Activated naive CD4-positive, alpha-beta T cell treated with anti-CD3 and anti-CD28 coated beads, Interleukin-2, amount 10 ng/mL, durations not matched to agents 7 days and 5 days (primary cell): Measurements from ENCODE around the gene OXTR.
A peak's percentile ranks its signal among the peaks of the same experiment; 100 is the strongest.

ENCODE experiments used
- CTCF ChIA-PET: fragments of 350-600 bp; sonication (Branson Sonifier 250); formaldehyde crosslinking; loops from one replicate; lab custom pipeline; 2021; ENCODE audit warnings: antibody characterized with exemption; lab: Charles Lee
- DNase-seq: peaks from one replicate; pipeline ENCODE4 v3.0.0-alpha.2; 2020
- H3K27ac Mint-ChIP-seq: one replicate; pipeline ENCODE4 v1.8.0; 2021; ENCODE audit warnings: mild to moderate bottlenecking, moderate library complexity, mixed read lengths
- H3K27me3 Mint-ChIP-seq: one replicate; pipeline ENCODE4 v1.8.0; 2021; ENCODE audit warnings: mild to moderate bottlenecking, mixed read lengths
- H3K36me3 Mint-ChIP-seq: one replicate; pipeline ENCODE4 v1.8.0; 2021; ENCODE audit warnings: mixed read lengths
- H3K4me1 Mint-ChIP-seq: one replicate; pipeline ENCODE4 v1.8.0; 2021; ENCODE audit warnings: mixed read lengths
- H3K4me3 Mint-ChIP-seq: one replicate; pipeline ENCODE4 v1.8.0; 2021; ENCODE audit warnings: mild to moderate bottlenecking, moderate library complexity, mixed read lengths
- H3K9me3 Mint-ChIP-seq: one replicate; pipeline ENCODE4 v1.8.0; 2021; ENCODE audit warnings: mixed read lengths

The OXTR gene

GRCh38 chr3:8769088-8769822 is at the start of gene OXTR:
Gene OXTR (minus strand): TSS chr3:8769613. CDS start chr3:8768187, 1,426 bp downstream.
- CTCF ChIA-PET: interaction anchor here (0.8 to 1.4 kb wide), 14 partner anchors 9 to 535 kb away, joined by 3 to 11 read pairs (median 3); no protein-coding TSS in a partner anchor
- Mint-ChIP-seq H3K27me3 (peaks cover 57% of the 10 kb centered on the region), H3K27ac (no peak within 1 kb of the TSS), H3K4me3 (peak within 1 kb of the TSS; percentile 11), H3K36me3 (no peaks in the 10 kb centered on the region), H3K4me1 (peaks cover 14% of the 10 kb centered on the region), H3K9me3 (no peaks in the 10 kb centered on the region)
- peak; percentile 65 for DNase-seq

GRCh38 chr3:8817486-8817885 is 48.1 kb upstream of the OXTR start:
- CTCF ChIA-PET: no interaction called here
- H3K9me3 Mint-ChIP-seq: peaks cover 13% of the 10 kb centered on the region
- DNase-seq: no peak

GRCh38 chr3:8816106-8816505 is 46.7 kb upstream of the OXTR start:
- H3K4me1 Mint-ChIP-seq: no peaks in the 10 kb centered on the region
- DNase-seq: no peak
- H3K9me3 Mint-ChIP-seq: peaks cover 9% of the 10 kb centered on the region
- H3K27ac Mint-ChIP-seq: no peak overlapping the region
- H3K4me3 Mint-ChIP-seq: no peak overlapping the region
- H3K36me3 Mint-ChIP-seq: no peaks in the 10 kb centered on the region
- H3K27me3 Mint-ChIP-seq: no peaks in the 10 kb centered on the region
- CTCF ChIA-PET: no interaction called here

More at GRCh38 chr3:8817486-8817885, 48.1 kb upstream of the OXTR start:
- Mint-ChIP-seq H3K27ac (no peak overlapping the region), H3K27me3 (no peaks in the 10 kb centered on the region), H3K4me1 (no peaks in the 10 kb centered on the region), H3K4me3 (no peak overlapping the region), H3K36me3 (no peaks in the 10 kb centered on the region)

GRCh38 chr3:8813411-8813810 is 44.0 kb upstream of the OXTR start:
- no peak overlapping the region for H3K27ac Mint-ChIP-seq
- CTCF ChIA-PET: no interaction called here
- H3K36me3 Mint-ChIP-seq: no peaks in the 10 kb centered on the region
- no peaks in the 10 kb centered on the region for H3K4me1 Mint-ChIP-seq
- no peak for DNase-seq
- no peaks in the 10 kb centered on the region for H3K27me3 Mint-ChIP-seq
- H3K4me3 Mint-ChIP-seq: no peak overlapping the region
- no peaks in the 10 kb centered on the region for H3K9me3 Mint-ChIP-seq

- H3K4me3 Mint-ChIP-seq: no peak overlapping the region
- no peaks in the 10 kb centered on the region for H3K36me3 Mint-ChIP-seq
- H3K9me3 Mint-ChIP-seq: no peaks in the 10 kb centered on the region
- no peak for DNase-seq
- no peak overlapping the region for H3K27ac Mint-ChIP-seq
- no peaks in the 10 kb centered on the region for H3K27me3 Mint-ChIP-seq
- H3K4me1 Mint-ChIP-seq: no peaks in the 10 kb centered on the region
- CTCF ChIA-PET: no interaction called here
These were observed 41.1 kb upstream of the OXTR start for GRCh38 chr3:8810561-8810960.

- H3K36me3 Mint-ChIP-seq: no peaks in the 10 kb centered on the region
- no peaks in the 10 kb centered on the region for H3K27me3 Mint-ChIP-seq
- H3K9me3 Mint-ChIP-seq: no peaks in the 10 kb centered on the region
- no peak for DNase-seq
- H3K4me3 Mint-ChIP-seq: no peak overlapping the region
- CTCF ChIA-PET: no interaction called here
- H3K4me1 Mint-ChIP-seq: no peaks in the 10 kb centered on the region
- no peak overlapping the region for H3K27ac Mint-ChIP-seq
These were observed 36.4 kb upstream of the OXTR start for GRCh38 chr3:8805774-8806173.

GRCh38 chr3:8802256-8802655 is 32.8 kb upstream of the OXTR start:
- DNase-seq: no peak
- H3K27ac Mint-ChIP-seq: no peak overlapping the region
- H3K4me1 Mint-ChIP-seq: no peaks in the 10 kb centered on the region
- no peak overlapping the region for H3K4me3 Mint-ChIP-seq
- H3K27me3 Mint-ChIP-seq: no peaks in the 10 kb centered on the region
- CTCF ChIA-PET: no interaction called here
- no peaks in the 10 kb centered on the region for H3K9me3 Mint-ChIP-seq
- H3K36me3 Mint-ChIP-seq: no peaks in the 10 kb centered on the region

- Mint-ChIP-seq H3K9me3 (no peaks in the 10 kb centered on the region), H3K36me3 (no peaks in the 10 kb centered on the region), H3K27ac (no peak overlapping the region), H3K4me3 (no peak overlapping the region), H3K27me3 (no peaks in the 10 kb centered on the region), H3K4me1 (no peaks in the 10 kb centered on the region)
- CTCF ChIA-PET: no interaction called here
- DNase-seq: no peak
These were observed 30.6 kb upstream of the OXTR start for GRCh38 chr3:8800016-8800415.

- Mint-ChIP-seq H3K36me3 (no peaks in the 10 kb centered on the region), H3K4me1 (no peaks in the 10 kb centered on the region), H3K27ac (no peak overlapping the region), H3K9me3 (peaks cover 4% of the 10 kb centered on the region), H3K4me3 (no peak overlapping the region), H3K27me3 (no peaks in the 10 kb centered on the region)
- CTCF ChIA-PET: no interaction called here
- no peak for DNase-seq
These were observed 24.8 kb upstream of the OXTR start for GRCh38 chr3:8794247-8794646.

- DNase-seq: no peak
- Mint-ChIP-seq H3K4me1 (no peaks in the 10 kb centered on the region), H3K9me3 (peaks cover 6% of the 10 kb centered on the region), H3K27ac (no peak overlapping the region), H3K36me3 (no peaks in the 10 kb centered on the region), H3K4me3 (no peak overlapping the region), H3K27me3 (no peaks in the 10 kb centered on the region)
- CTCF ChIA-PET: no interaction called here
These were observed 23.8 kb upstream of the OXTR start for GRCh38 chr3:8793242-8793641.

- CTCF ChIA-PET: no interaction called here
- H3K27ac Mint-ChIP-seq: no peak overlapping the region
- no peaks in the 10 kb centered on the region for H3K4me1 Mint-ChIP-seq
- no peak for DNase-seq
- H3K27me3 Mint-ChIP-seq: no peaks in the 10 kb centered on the region
- H3K9me3 Mint-ChIP-seq: peaks cover 6% of the 10 kb centered on the region
- no peak overlapping the region for H3K4me3 Mint-ChIP-seq
- no peaks in the 10 kb centered on the region for H3K36me3 Mint-ChIP-seq
These were observed 21.1 kb upstream of the OXTR start for GRCh38 chr3:8790529-8790928.

GRCh38 chr3:8784676-8785435 is 15.4 kb upstream of the OXTR start:
- Mint-ChIP-seq H3K4me3 (no peak overlapping the region), H3K36me3 (no peaks in the 10 kb centered on the region), H3K27ac (no peak overlapping the region), H3K4me1 (no peaks in the 10 kb centered on the region), H3K27me3 (no peaks in the 10 kb centered on the region), H3K9me3 (peaks cover 6% of the 10 kb centered on the region)
- DNase-seq: no peak
- CTCF ChIA-PET: no interaction called here

GRCh38 chr3:8780279-8780678 is 10.9 kb upstream of the OXTR start:
- DNase-seq: no peak
- Mint-ChIP-seq H3K27me3 (no peaks in the 10 kb centered on the region), H3K27ac (no peak overlapping the region), H3K36me3 (no peaks in the 10 kb centered on the region), H3K4me3 (no peak overlapping the region), H3K9me3 (no peaks in the 10 kb centered on the region), H3K4me1 (no peaks in the 10 kb centered on the region)
- CTCF ChIA-PET: interaction anchor here (3.1 kb wide), 1 partner anchor 11 kb away, joined by 11 read pairs; the partner anchor contains the start of gene OXTR

- CTCF ChIA-PET: interaction anchor here (3.1 kb wide), 1 partner anchor 9 kb away, joined by 11 read pairs; the partner anchor contains the start of gene OXTR
- H3K9me3 Mint-ChIP-seq: no peaks in the 10 kb centered on the region
- H3K4me3 Mint-ChIP-seq: no peak overlapping the region
These were observed 9.1 kb upstream of the OXTR start for GRCh38 chr3:8778475-8778874.

GRCh38 chr3:8777978-8778267 is 8.5 kb upstream of the OXTR start:
- DNase-seq: no peak
- no peaks in the 10 kb centered on the region for H3K36me3 Mint-ChIP-seq
- no peak overlapping the region for H3K4me3 Mint-ChIP-seq
- no peaks in the 10 kb centered on the region for H3K27me3 Mint-ChIP-seq
- H3K4me1 Mint-ChIP-seq: no peaks in the 10 kb centered on the region
- H3K9me3 Mint-ChIP-seq: no peaks in the 10 kb centered on the region
- CTCF ChIA-PET: interaction anchor here (3.1 kb wide), 1 partner anchor 8 kb away, joined by 11 read pairs; the partner anchor contains the start of gene OXTR
- H3K27ac Mint-ChIP-seq: no peak overlapping the region

More at GRCh38 chr3:8778475-8778874, 9.1 kb upstream of the OXTR start:
- no peak for DNase-seq
- Mint-ChIP-seq H3K27ac (no peak overlapping the region), H3K36me3 (no peaks in the 10 kb centered on the region), H3K4me1 (no peaks in the 10 kb centered on the region), H3K27me3 (no peaks in the 10 kb centered on the region)
